ENCODE measurements around the gene FAM107B. TPM values are rescaled to one million over a fixed set of nuclear protein-coding genes. Genes with fewer than 3 reads are reported as not detected.

FAM107B gene
- total RNA-seq, 1 donor from 2014 or later: 39.0 TPM

- peaks cover 29% of the 10 kb centered on the region for H3K4me1 Mint-ChIP-seq
- H3K9me3 Mint-ChIP-seq: no peaks in the 10 kb centered on the region
- H3K36me3 Mint-ChIP-seq (ENCODE audit: low read depth): peaks cover 3% of the 10 kb centered on the region
- H3K4me3 Mint-ChIP-seq: no peak overlapping the region
- H3K27me3 Mint-ChIP-seq (ENCODE audit: low read depth): no peaks in the 10 kb centered on the region
- peak overlapping the region; percentile 62 for H3K27ac Mint-ChIP-seq (ENCODE audit: unreplicated experiment)
- no peak for DNase-seq (ENCODE audit: low read depth, low spot score)
- no peak for TF ChIP-seq CTCF (conservative IDR thresholded peaks at IDR 0.05)
Observed at GRCh38 chr10:14578060-14578952, 196.4 kb downstream of the FAM107B start.

- Mint-ChIP-seq H3K36me3 (ENCODE audit: low read depth) (no peaks in the 10 kb centered on the region), H3K4me3 (no peak overlapping the region), H3K27me3 (ENCODE audit: low read depth) (no peaks in the 10 kb centered on the region), H3K9me3 (no peaks in the 10 kb centered on the region), H3K27ac (ENCODE audit: unreplicated experiment) (no peak overlapping the region), H3K4me1 (peaks cover 26% of the 10 kb centered on the region)
- no peak for DNase-seq (ENCODE audit: low read depth, low spot score)
- TF ChIP-seq CTCF (conservative IDR thresholded peaks at IDR 0.05): no peak
Observed at GRCh38 chr10:14574885-14575284, 199.8 kb downstream of the FAM107B start.

DNA sequence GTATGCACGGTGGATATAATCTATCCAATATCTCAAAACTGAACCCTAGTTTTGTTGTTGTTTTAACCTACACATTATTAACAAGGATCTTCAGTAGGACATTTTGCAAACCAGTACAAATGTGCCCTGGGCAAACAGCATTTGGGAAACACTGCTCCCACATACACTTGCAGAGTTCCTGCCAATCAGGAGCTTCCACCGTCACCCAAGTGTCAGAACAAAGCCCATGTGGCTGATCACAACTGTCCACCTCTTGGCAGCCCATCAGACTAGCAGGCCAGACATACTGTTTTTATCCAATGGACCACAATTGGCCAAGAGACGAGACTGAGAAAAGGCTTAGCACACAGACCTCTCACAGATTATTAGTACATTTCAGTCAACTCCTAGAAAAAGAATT is 200.4 kb downstream of the FAM107B start:
- no peak overlapping the region for H3K27ac Mint-ChIP-seq (ENCODE audit: unreplicated experiment)
- TF ChIP-seq CTCF (conservative IDR thresholded peaks at IDR 0.05): no peak
- no peaks in the 10 kb centered on the region for H3K9me3 Mint-ChIP-seq
- H3K4me1 Mint-ChIP-seq: peaks cover 26% of the 10 kb centered on the region
- H3K36me3 Mint-ChIP-seq (ENCODE audit: low read depth): no peaks in the 10 kb centered on the region
- H3K4me3 Mint-ChIP-seq: no peak overlapping the region
- H3K27me3 Mint-ChIP-seq (ENCODE audit: low read depth): no peaks in the 10 kb centered on the region
- DNase-seq (ENCODE audit: low read depth, low spot score): no peak

GRCh38 chr10:14573666-14574261 is 200.9 kb downstream of the FAM107B start:
- TF ChIP-seq CTCF (conservative IDR thresholded peaks at IDR 0.05): no peak
- H3K4me1 Mint-ChIP-seq: peaks cover 26% of the 10 kb centered on the region
- H3K9me3 Mint-ChIP-seq: no peaks in the 10 kb centered on the region
- DNase-seq (ENCODE audit: low read depth, low spot score): no peak
- no peaks in the 10 kb centered on the region for H3K36me3 Mint-ChIP-seq (ENCODE audit: low read depth)
- H3K4me3 Mint-ChIP-seq: no peak overlapping the region
- no peak overlapping the region for H3K27ac Mint-ChIP-seq (ENCODE audit: unreplicated experiment)
- H3K27me3 Mint-ChIP-seq (ENCODE audit: low read depth): no peaks in the 10 kb centered on the region

DNA sequence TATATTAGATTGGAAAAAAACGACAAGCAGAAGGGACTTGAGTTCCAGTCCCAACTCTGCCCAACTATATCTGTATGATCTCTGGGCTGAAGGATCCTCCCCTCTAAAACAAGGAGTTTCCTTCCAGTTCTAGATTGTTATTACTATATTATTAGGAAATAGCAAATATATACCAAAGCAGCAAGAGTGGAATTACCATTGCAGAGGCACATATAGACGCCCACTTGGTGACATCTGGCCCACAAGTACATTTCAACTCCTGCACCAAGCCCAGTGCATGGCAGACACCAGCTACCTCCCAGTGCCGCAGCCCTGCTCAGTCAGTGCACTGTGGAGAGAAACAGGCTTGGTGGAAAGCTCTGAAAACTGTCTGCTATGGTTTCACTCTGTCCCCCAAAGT is 201.9 kb downstream of the FAM107B start:
- H3K9me3 Mint-ChIP-seq: no peaks in the 10 kb centered on the region
- H3K4me3 Mint-ChIP-seq: no peak overlapping the region
- no peak for DNase-seq (ENCODE audit: low read depth, low spot score)
- H3K27me3 Mint-ChIP-seq (ENCODE audit: low read depth): no peaks in the 10 kb centered on the region
- H3K27ac Mint-ChIP-seq (ENCODE audit: unreplicated experiment): peak overlapping the region; percentile 50
- peaks cover 4% of the 10 kb centered on the region for H3K36me3 Mint-ChIP-seq (ENCODE audit: low read depth)
- TF ChIP-seq CTCF (conservative IDR thresholded peaks at IDR 0.05): no peak
- H3K4me1 Mint-ChIP-seq: peaks cover 21% of the 10 kb centered on the region

All from neural crest cell (in vitro differentiated cells).